ENCODE data around the gene DYNC1H1.
A peak's percentile ranks its signal among the peaks of the same experiment; 100 is the strongest.

DYNC1H1 gene

DNA sequence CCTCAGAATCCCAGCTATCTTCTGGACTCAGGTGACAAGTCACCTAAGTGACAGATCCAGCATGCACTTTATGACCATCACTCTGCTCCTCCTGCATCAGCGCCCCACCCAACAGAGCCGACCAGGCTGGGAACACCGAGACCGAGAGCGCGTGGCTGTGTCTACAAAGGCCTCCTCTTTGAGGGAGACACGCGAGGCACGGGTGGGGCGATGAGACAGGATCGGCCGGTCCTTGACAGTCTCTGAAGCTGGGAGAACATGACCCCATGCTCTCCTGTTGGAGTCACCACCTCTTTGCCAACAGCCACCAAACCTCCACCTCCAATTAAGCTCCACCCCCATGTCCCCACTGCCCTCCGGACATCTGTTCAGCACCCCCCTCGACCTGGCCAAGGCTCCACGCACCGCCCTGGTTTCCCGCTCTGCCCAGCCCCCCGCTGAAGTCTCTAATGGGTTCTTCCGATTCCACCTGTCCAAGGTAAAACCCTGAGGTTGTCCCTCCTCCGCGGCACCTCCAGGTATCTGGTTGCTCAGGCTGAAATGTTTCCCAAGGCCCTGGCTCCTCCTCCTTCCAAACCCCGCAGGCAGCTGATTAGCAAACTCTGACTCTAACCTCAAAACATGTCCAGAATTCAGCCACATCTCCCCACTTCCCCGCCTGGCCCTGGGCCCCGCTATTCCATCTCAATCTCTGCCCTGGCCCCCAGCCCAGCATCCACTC is 91.0 kb downstream of the DYNC1H1 start:
- TF ChIP-seq, protein P1, sequence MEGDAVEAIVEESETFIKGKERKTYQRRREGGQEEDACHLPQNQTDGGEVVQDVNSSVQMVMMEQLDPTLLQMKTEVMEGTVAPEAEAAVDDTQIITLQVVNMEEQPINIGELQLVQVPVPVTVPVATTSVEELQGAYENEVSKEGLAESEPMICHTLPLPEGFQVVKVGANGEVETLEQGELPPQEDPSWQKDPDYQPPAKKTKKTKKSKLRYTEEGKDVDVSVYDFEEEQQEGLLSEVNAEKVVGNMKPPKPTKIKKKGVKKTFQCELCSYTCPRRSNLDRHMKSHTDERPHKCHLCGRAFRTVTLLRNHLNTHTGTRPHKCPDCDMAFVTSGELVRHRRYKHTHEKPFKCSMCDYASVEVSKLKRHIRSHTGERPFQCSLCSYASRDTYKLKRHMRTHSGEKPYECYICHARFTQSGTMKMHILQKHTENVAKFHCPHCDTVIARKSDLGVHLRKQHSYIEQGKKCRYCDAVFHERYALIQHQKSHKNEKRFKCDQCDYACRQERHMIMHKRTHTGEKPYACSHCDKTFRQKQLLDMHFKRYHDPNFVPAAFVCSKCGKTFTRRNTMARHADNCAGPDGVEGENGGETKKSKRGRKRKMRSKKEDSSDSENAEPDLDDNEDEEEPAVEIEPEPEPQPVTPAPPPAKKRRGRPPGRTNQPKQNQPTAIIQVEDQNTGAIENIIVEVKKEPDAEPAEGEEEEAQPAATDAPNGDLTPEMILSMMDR (conservative IDR thresholded peaks at IDR 0.05; ENCODE audit: control insufficient read depth, insufficient read depth, low read depth, low read length): no peak
- peak; percentile 64 for DNase-seq (ENCODE audit: low read depth)
- H3K4me3 ChIP-seq (ENCODE audit: control insufficient read depth, low read depth, low read length): no peak overlapping the region

DNA sequence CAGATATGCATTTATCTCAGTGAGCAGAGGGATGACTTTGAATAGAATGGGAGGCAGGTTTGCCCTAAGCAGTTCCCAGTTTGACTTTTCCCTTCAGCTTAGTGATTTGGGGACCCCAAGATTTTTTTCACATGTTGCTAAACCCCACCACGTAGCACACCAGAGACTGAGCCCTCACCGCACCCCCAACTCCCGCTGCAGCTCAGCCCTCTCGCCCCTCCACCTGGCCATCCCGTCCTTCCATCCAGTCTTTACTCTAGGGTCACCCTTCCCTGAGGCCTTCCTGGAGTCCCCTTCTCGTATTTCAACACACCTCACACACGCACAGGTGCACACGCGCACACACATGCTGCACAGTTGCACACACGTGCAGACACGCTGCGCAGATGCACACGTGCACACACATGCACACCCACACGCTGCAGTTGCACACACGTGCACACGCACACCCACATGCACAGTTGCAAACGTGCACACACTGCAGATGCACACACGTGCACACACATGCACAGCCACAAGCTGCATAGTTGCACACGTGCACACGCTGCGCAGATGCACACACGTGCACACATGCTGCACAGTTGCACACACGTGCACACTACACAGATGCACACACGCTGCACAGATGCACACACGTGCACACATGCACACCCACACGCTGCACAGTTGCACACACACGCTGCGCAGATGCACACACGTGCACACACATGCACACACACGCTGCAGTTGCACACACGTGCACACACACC is 92.5 kb downstream of the DYNC1H1 start:
- H3K4me3 ChIP-seq (ENCODE audit: control insufficient read depth, low read depth, low read length): no peak overlapping the region
- TF ChIP-seq, protein P1 (conservative IDR thresholded peaks at IDR 0.05; ENCODE audit: control insufficient read depth, insufficient read depth, low read depth, low read length): no peak
- DNase-seq (ENCODE audit: low read depth): no peak

DNA sequence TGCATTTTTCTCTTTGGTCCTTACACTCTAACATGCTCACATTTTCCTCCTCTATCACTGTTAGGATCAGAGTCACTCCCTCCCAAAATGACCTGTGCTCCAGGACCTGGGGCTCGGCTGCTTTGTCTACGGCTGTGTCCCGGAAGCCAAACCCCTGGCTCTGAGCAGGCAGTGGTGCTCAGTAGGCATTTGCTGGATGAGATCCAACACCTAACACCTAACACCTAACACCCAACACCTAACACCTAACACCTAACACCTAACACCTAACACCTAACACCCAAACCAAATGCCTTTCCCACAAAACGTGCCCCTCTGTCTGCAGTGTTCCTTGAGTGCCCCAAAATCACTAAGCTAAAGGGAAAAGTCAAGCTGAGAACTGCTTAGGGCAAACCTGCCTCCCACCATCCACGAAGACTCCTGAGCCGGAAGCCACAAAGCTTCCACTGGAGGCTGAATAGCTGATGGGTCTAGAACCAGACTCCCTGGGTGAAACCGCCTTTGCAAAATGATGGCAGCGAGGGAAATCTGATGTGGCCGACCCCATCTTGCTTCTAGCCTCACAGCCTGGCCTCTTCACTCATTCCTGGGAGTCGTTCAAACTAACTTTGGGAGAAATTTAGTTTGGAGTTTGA is 93.2 kb downstream of the DYNC1H1 start:
- TF ChIP-seq, protein P1 (conservative IDR thresholded peaks at IDR 0.05; ENCODE audit: control insufficient read depth, insufficient read depth, low read depth, low read length): no peak
- no peak overlapping the region for H3K4me3 ChIP-seq (ENCODE audit: control insufficient read depth, low read depth, low read length)
- no peak for DNase-seq (ENCODE audit: low read depth)

DNA sequence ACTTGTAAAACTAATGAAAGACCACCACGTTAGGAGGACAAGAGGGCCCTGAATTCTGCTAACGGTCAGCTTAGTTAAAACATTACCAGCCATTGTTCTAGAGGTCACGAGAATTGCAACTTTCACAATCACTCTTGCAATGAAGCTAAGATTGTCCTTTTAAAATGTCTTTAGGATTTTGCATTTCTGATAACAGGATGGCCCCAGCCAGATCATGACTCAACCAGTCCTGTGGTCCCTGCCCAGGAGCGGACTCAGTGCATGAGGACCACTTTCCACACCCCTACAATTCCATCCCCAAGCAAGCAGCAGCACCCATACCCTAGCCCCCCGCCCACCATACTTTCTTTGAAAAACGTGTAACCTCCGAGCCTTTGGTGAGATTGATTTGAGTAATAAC is 93.8 kb downstream of the DYNC1H1 start:
- H3K4me3 ChIP-seq (ENCODE audit: control insufficient read depth, low read depth, low read length): no peak overlapping the region
- TF ChIP-seq, protein P1 (conservative IDR thresholded peaks at IDR 0.05; ENCODE audit: control insufficient read depth, insufficient read depth, low read depth, low read length): no peak
- DNase-seq (ENCODE audit: low read depth): no peak

DNA sequence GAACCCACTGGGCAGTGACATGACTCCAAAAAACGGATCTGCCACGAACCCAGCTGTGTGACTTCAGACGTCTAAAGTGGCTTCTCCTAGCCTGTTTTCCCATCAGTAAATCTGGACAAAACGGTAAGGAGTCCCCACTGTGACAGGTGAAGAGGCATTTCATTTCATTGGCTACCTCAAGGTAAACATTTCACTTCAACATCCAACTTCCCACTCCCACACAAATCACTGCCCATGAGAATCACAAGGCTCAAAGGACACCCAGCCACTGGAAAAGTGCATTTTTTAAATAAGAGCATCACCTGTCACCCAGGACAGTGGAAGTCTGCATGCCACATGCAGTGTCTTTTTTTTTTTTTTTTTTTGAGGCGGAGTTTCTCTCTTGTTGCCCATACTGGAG is 94.6 kb downstream of the DYNC1H1 start:
- DNase-seq (ENCODE audit: low read depth): no peak
- no peak overlapping the region for H3K4me3 ChIP-seq (ENCODE audit: control insufficient read depth, low read depth, low read length)
- TF ChIP-seq, protein P1 (conservative IDR thresholded peaks at IDR 0.05; ENCODE audit: control insufficient read depth, insufficient read depth, low read depth, low read length): no peak

DNA sequence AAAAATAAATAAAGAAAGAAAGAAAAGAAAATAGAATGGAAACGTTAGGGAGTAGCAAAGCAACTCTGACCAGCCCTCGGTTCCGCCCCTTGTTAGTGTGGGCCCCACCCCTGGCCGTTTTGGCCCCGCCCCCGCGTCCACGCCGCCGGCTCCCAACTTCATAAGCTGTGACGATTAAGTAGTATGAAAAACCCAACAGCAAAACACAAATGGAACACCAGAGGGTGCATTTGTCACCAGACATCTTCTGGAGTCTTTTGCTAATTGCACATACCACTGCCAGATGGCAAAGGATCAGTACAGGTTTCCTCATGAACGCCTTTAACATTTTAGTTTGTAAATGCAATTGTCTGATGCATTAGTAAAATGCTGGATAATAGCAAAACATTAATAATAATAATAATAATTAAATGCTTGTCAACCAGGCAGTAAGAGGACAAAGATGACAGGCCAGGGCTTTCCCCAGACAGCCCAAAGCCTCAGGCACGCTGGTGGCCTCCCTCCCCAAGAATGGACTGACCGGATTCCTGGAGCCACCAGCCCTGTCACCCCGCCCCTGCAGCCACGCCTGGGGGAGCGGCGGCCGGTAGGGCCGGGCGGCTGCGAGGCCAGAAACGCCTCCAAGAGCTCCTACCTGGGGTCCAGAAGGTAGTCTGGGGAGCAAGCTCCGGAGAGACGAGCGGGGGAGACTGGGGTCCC is 98.9 kb downstream of the DYNC1H1 start:
- peak; percentile 91 for DNase-seq (ENCODE audit: low read depth)
- TF ChIP-seq, protein P1 (conservative IDR thresholded peaks at IDR 0.05; ENCODE audit: control insufficient read depth, insufficient read depth, low read depth, low read length): peak; percentile 57
- H3K4me3 ChIP-seq (ENCODE audit: control insufficient read depth, low read depth, low read length): no peak overlapping the region

Measured in fibroblast of mammary gland (primary cell).